Measurements from ENCODE around the gene PON2. TPM values are rescaled to one million over a fixed set of nuclear protein-coding genes. Genes with fewer than 3 reads are reported as not detected.

The PON2 gene
- total RNA-seq, 1 experiment from 2014 or later: 44.0 TPM

DNA sequence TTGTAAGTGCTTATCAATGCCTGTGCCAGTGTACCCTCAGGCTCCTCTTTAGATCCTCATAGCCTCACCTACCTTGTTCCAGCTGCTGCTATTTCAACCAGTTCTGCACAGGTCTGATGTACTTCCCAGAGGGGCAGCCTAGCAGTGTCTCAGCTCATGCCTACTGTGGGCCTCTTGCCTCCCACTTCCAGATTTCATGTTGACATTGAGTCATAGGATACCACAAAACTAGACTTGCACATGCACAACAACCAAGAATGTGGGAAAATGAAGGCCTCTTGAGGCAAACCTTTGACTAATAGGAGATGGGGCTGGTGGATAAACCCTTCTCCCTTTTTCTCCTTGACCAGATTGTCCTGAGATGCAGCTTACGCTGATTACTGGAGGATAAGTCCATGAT, 69.7 kb downstream of the PON2 start:
- H3K4me3 ChIP-seq (replicated peaks in 1 of 2; ENCODE audit: low read depth in 1 of 2, low read length in 2 of 2): no peak overlapping the region
- no peaks in the 10 kb centered on the region for H3K9me2 ChIP-seq (ENCODE audit: insufficient read depth)
- H3K79me2 ChIP-seq (ENCODE audit: insufficient read depth, low read length): no peaks in the 10 kb centered on the region
- H3K27ac ChIP-seq (ENCODE audit: low read depth, low read length): no peak overlapping the region
- ChIA-PET CTCF (no interaction called here), POLR2A (no interaction called here), RAD21 (ENCODE audit: low non-redundant PET in 1 of 2, low total read pairs in 2 of 2, uncharacterized antibody in 2 of 2, unreplicated experiment in 2 of 2) (no interaction called here)
- TF ChIP-seq ZFX (IDR thresholded peaks at IDR 0.05): no peak
- TF ChIP-seq, protein P1, sequence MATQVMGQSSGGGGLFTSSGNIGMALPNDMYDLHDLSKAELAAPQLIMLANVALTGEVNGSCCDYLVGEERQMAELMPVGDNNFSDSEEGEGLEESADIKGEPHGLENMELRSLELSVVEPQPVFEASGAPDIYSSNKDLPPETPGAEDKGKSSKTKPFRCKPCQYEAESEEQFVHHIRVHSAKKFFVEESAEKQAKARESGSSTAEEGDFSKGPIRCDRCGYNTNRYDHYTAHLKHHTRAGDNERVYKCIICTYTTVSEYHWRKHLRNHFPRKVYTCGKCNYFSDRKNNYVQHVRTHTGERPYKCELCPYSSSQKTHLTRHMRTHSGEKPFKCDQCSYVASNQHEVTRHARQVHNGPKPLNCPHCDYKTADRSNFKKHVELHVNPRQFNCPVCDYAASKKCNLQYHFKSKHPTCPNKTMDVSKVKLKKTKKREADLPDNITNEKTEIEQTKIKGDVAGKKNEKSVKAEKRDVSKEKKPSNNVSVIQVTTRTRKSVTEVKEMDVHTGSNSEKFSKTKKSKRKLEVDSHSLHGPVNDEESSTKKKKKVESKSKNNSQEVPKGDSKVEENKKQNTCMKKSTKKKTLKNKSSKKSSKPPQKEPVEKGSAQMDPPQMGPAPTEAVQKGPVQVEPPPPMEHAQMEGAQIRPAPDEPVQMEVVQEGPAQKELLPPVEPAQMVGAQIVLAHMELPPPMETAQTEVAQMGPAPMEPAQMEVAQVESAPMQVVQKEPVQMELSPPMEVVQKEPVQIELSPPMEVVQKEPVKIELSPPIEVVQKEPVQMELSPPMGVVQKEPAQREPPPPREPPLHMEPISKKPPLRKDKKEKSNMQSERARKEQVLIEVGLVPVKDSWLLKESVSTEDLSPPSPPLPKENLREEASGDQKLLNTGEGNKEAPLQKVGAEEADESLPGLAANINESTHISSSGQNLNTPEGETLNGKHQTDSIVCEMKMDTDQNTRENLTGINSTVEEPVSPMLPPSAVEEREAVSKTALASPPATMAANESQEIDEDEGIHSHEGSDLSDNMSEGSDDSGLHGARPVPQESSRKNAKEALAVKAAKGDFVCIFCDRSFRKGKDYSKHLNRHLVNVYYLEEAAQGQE (IDR thresholded peaks at IDR 0.05; ENCODE audit: low read depth): no peak
- TF ChIP-seq CBX3 (IDR thresholded peaks at IDR 0.05; ENCODE audit: low read depth): no peak
- no peak for TF ChIP-seq ELF1 (IDR thresholded peaks at IDR 0.05; ENCODE audit: borderline replicate concordance, low read depth)
- no peak for TF ChIP-seq ZNF274 (IDR thresholded peaks at IDR 0.05; ENCODE audit: low read depth, low read length)
- TF ChIP-seq, protein P2, sequence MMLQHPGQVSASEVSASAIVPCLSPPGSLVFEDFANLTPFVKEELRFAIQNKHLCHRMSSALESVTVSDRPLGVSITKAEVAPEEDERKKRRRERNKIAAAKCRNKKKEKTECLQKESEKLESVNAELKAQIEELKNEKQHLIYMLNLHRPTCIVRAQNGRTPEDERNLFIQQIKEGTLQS (IDR thresholded peaks at IDR 0.05): no peak
- TF ChIP-seq SIN3A (IDR thresholded peaks at IDR 0.05; ENCODE audit: low read depth): no peak
- TF ChIP-seq JUND (IDR thresholded peaks at IDR 0.05): no peak
- TF ChIP-seq EZH2phosphoT487 (IDR thresholded peaks at IDR 0.05; ENCODE audit: borderline replicate concordance): no peak
- TF ChIP-seq POLR2A (IDR thresholded peaks at IDR 0.05; ENCODE audit: borderline replicate concordance, extremely low read depth, insufficient read depth, insufficient read length): no peak
- TF ChIP-seq EGR1 (IDR thresholded peaks at IDR 0.05; ENCODE audit: low read depth): no peak
- no peak for TF ChIP-seq POLR2AphosphoS5 (IDR thresholded peaks at IDR 0.05; ENCODE audit: low read depth, low read length)
- no peak for TF ChIP-seq SP1 (IDR thresholded peaks at IDR 0.05; ENCODE audit: low read depth)
- TF ChIP-seq TCF7L2 (IDR thresholded peaks at IDR 0.05; ENCODE audit: borderline replicate concordance, extremely low read depth, insufficient read depth, insufficient read length): no peak
- TF ChIP-seq, protein P3, sequence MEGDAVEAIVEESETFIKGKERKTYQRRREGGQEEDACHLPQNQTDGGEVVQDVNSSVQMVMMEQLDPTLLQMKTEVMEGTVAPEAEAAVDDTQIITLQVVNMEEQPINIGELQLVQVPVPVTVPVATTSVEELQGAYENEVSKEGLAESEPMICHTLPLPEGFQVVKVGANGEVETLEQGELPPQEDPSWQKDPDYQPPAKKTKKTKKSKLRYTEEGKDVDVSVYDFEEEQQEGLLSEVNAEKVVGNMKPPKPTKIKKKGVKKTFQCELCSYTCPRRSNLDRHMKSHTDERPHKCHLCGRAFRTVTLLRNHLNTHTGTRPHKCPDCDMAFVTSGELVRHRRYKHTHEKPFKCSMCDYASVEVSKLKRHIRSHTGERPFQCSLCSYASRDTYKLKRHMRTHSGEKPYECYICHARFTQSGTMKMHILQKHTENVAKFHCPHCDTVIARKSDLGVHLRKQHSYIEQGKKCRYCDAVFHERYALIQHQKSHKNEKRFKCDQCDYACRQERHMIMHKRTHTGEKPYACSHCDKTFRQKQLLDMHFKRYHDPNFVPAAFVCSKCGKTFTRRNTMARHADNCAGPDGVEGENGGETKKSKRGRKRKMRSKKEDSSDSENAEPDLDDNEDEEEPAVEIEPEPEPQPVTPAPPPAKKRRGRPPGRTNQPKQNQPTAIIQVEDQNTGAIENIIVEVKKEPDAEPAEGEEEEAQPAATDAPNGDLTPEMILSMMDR (IDR thresholded peaks at IDR 0.05 in 2 of 3, conservative IDR thresholded peaks at IDR 0.05 in 1 of 3; ENCODE audit: borderline replicate concordance in 1 of 3, insufficient read depth in 1 of 3, low read depth in 2 of 3, low read length in 2 of 3): no peak
- no peak for TF ChIP-seq SRF (IDR thresholded peaks at IDR 0.05; ENCODE audit: low read depth)
- TF ChIP-seq YY1 (IDR thresholded peaks at IDR 0.05; ENCODE audit: extremely low read depth, insufficient replicate concordance, low read depth, low read length): no peak
- TF ChIP-seq FOSL1 (IDR thresholded peaks at IDR 0.05; ENCODE audit: low read depth): no peak
- no peak overlapping the region for H2AFZ ChIP-seq (ENCODE audit: low read depth, low read length, poor library complexity, severe bottlenecking)
- DNase-seq (ENCODE audit: low read depth, low spot score): no peak
- H3K36me3 ChIP-seq (ENCODE audit: control insufficient read depth in 1 of 2, insufficient read depth in 2 of 2, low read length in 2 of 2): no peaks in the 10 kb centered on the region
- H3K4me1 ChIP-seq (ENCODE audit: control insufficient read depth in 1 of 2, insufficient read depth in 2 of 2, low read length in 2 of 2): no peaks in the 10 kb centered on the region
- no peaks in the 10 kb centered on the region for H4K20me1 ChIP-seq (ENCODE audit: insufficient read depth)
- H3K9ac ChIP-seq (ENCODE audit: low read length): no peak overlapping the region
- H3K4me2 ChIP-seq (ENCODE audit: low read length): no peak overlapping the region
- H3K27me3 ChIP-seq (ENCODE audit: insufficient read depth, low read length): no peaks in the 10 kb centered on the region
- intact Hi-C loops (cut with micrococcal nuclease): no loop called here
- no peaks in the 10 kb centered on the region for H3K9me3 ChIP-seq (ENCODE audit: control insufficient read depth in 1 of 2, insufficient read depth in 1 of 2, low read depth in 1 of 2, low read length in 2 of 2)
- BruUV-seq (replicated peaks): no TSS peak
- no peak for ATAC-seq

Measured in HCT116 (cell line).